GM18507 (cell line): ENCODE measurements around the gene SMIM7.

Experiments
- DNase-seq: peaks from one replicate; pipeline ENCODE4 v3.0.0; 2011; ENCODE audit warnings: low read depth; ENCODE audit not compliant: insufficient read length; ENCODE audit errors: extremely low spot score
- FAIRE-seq: peaks from 2 replicates; lab custom pipeline; 2011; peaks lifted over from hg19 to GRCh38; lab: Jason Lieb, UNC

Gene SMIM7

GRCh38 chr19:16603090-16603489 is 56.9 kb downstream of the SMIM7 start:
- FAIRE-seq: no peak
- no peak for DNase-seq

GRCh38 chr19:16601378-16602052 is 58.4 kb downstream of the SMIM7 start:
- no peak for DNase-seq
- no peak for FAIRE-seq

DNA sequence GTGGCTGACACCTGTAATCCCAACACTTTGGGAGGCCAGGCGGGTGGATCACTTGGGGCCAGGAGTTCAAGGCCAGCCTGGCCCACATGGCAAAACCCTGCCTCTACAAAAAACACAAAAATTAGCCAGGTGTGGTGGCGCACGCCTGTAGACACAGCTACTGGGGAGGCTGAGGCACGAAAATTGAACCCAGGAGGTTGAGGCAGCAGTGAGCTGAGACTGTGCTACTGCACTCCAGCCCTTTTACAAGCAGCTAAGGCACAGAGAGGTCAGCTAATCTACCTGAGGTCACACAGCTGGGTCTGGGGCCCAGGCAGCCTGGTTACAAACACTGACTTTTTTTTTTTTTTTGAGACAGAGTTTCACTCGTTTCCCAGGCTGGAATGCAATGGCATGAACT is 59.1 kb downstream of the SMIM7 start:
- no peak for DNase-seq
- FAIRE-seq: no peak

DNA sequence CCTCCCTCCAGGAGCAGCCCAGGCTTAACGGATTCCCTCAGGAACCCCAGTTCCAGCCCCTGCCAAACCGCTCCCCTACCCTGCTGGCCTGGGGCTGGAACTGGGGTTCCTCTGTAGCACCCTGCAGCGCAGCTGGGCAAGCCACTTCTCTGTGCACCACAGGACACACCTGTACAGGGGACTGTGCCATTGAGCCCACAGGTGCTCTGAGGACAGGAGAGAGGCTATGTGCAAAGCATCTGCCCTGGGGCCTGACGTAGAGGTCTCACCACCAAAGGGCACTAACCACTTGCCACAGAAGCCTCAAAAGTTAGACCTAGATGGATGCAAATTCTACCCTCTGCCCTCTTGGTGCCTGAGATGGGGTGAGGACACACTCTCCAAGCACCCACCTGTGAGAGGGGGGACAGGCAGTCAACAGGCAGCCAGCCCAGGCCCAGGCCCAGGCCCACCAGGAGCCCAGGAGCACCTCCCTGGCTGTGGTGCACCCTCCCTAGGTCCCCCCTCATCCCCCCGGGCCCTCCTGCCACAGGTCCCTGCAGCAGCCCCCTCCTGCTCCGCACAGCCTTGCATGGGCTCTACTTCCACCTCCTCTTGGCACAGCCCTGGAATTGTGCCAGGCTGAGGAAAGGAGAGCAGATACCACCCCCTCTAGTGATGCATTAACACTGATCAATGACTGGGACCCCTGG is 60.1 kb downstream of the SMIM7 start:
- no peak for DNase-seq
- FAIRE-seq: no peak

DNA sequence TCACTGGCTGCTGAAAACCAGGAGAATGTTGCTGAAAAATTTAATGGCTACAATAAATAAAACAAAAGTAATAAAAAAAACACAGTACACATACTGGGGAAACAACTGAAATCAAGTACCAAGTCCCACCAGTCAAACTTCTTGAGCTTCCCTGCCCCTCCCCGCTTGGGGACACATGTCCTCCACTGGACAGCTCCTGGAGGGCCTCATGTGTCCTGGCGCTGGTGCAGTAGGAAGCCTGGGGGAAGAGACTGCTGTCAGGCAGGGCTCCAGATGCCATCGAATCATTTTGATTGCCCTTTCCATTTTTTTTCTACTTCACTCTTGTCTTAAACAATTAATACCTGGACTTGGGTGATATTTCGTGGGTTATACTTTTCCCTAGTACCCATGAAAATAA is 61.1 kb downstream of the SMIM7 start:
- FAIRE-seq: no peak
- DNase-seq: no peak

DNA sequence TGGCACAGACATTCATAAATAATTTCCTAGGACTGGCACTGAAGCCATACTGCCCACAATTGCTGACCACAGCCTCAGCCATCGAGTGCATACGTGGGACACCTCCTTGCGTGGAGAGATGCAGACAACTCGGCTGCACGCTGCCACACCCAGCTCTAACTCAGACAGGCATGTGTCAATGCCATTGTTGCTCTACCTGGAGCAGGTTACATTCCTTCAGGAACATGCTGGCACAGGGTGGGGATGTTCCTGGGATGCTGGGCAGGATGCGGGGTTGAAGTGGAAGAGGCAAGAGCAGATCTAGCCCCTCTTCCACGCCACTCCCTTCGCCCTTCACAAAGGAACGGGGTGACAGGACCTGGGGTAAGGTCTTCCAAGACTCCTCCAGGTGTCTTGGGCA is 63.5 kb downstream of the SMIM7 start:
- FAIRE-seq (no peak), DNase-seq (no peak)
